C1 segment of cervical spinal cord (tissue), 14 donors: ENCODE measurements around the gene JMJD6.
"Not testable (repeated sequence)": the region's sequence is repeated elsewhere in the genome, so short reads cannot be mapped to it uniquely, and the experiment has no call there.

Experiments used
- DNase-seq, 14 donors: peaks; one replicate each; lab custom pipeline; 2025; lab: John Stamatoyannopoulos, UW

JMJD6 gene

GRCh38 chr17:76736349-76737081 lies 10.1 kb upstream of the JMJD6 start:
- DNase-seq, result peak in 13 of 14 donors; percentile 26 to 84 (median 57)

GRCh38 chr17:76735586-76736348 lies 9.4 kb upstream of the JMJD6 start:
- no peak for DNase-seq

- no peak for DNase-seq
These were observed 8.6 kb upstream of the JMJD6 start for GRCh38 chr17:76735006-76735405.

DNA sequence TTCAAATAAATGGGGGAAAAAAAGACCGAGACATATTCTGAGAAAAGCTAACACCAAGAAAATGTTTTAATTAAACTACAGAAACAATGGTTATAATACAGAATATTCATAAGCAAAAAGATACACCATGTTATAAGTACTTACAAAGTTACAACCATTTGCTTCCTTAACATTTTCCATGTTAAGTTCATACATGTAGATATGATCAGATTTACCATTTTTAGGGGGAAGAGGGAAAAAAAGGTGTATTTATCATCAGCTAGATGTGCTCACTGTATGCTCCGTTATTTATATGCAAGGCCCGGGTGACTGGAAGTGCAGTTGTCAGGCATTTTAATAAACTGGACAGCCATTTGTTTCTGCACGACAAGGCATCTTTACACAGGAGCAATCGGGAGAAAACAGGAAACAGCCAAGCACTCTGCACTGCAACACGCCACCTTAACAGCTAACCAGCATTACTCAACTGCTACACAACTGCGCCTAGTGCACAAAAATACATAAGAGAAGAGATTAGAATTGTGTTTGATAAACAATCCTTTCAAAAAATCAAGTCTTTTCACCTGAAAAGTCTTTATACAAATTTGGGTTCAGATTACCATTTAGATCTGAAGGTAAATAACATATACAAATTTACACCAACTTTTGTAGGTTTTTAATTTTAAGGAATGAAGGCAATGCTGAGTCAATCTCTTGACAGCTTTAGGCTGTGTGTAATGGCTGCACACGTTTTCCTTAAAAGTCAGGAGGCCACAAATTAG lies 7.9 kb upstream of the JMJD6 start:
- no peak for DNase-seq

DNA sequence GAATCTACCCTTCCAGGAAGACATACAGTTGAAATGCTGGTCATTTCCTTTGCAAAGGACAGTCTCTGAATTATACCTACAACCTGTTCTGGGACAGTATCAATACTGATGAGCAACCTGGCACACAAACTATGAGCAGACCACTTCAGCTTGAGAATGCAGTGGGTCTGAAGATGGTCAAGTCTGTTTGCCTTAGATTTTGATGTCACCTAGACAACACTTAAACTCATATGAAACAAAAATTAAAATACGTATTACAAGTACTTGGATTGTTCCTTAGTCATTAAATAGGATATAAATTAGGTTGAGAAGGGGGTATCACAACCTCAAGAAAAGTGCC lies 7.2 kb upstream of the JMJD6 start:
- DNase-seq, result no peak

DNA sequence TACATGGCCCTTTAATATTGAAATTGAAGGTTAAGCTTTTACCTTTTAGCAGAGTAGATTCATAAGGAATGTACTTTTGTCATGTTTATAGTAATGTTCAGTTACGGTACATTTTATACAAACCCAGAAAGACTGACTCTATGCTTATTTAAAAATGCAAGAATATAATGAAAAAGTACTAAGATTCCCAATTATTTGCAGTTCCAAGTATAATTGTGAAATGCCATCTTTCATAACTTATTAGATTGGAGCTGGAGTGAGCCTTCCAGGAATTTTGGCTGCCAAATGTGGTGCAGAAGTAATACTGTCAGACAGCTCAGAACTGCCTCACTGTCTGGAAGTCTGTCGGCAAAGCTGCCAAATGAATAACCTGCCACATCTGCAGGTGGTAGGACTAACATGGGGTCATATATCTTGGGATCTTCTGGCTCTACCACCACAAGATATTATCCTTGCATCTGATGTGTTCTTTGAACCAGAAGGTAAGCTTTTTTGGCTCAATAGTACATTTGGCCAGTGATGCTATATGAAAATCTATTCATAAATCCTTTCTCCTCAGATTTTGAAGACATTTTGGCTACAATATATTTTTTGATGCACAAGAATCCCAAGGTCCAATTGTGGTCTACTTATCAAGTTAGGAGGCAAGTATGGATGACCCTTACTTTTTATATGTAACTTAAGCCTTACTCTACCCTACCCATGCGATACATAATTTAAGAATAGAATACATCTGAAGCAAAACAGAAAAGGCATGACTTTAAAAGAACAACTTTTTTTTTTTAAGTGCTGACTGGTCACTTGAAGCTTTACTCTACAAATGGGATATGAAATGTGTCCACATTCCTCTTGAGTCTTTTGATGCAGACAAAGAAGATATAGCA lies 6.6 kb upstream of the JMJD6 start:
- DNase-seq, result no peak

GRCh38 chr17:76731800-76732733 lies 5.7 kb upstream of the JMJD6 start:
- not testable (repeated sequence) for DNase-seq

- DNase-seq, result peak in 2 of 14 donors; percentile 17
These were observed 1.5 kb upstream of the JMJD6 start for GRCh38 chr17:76727745-76728456.

- peak in 8 of 14 donors; percentile 22 to 85 (median 81) for DNase-seq
These were observed 641 bp upstream of the JMJD6 start, which contains the start of gene METTL23 for GRCh38 chr17:76726776-76727718. Gene METTL23, plus strand, starts transcription at chr17:76726839. Its CDS starts 2,872 bp downstream, at chr17:76729711.

DNA sequence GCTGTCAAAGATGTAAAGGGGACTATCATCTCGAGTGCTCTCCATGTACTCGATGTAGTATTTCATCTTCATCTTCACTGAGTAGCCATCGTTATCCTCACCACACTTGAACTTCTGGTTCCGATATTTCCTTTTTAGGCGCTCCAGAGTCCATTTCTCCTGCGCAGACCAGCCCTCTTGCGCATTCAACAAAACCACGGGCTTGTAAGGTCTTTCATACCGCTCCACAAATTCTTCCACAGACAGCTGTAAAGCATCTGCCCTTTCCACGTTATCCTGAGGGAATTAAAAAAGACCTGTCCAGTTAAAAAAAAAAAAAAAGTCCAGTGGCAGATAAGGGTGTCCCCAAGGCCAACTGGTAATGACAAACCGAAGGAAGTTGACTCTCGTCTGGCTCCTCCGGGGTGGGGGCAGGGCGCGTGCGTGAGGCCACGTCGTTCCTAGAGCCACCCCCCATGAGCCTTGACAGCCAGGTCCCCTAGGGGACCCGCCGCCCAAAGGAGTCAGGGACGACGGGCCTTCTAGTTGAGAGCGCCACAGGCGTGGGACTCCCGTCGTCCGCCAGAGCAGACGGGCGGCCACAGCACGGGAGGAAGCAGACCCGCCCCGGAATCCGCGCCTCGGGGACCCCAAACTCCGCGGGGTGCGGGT lies 701 bp downstream of the JMJD6 start:
- peak in 10 of 14 donors; percentile 49 to 82 (median 63) for DNase-seq

DNA sequence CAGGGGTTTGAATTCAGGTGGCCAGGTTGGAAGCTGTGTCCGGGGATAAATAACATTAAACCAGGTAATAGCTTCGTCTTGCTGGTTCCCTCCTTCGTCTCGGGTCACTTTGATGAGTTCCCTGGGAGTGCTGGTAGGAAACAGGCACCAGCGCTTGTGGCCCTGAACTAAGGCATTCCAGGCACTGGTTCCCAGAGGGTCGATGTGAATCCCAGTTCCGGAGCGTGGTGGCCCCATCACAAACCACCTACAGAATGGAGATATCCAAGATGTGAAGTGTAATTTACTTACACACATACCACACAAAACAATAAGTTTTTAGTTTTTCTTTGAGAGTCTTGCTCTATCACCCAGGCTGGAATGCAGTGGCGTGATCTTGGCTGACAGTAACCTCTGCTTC lies 2.6 kb downstream of the JMJD6 start:
- no peak for DNase-seq

GRCh38 chr17:76722977-76723376 lies 3.4 kb downstream of the JMJD6 start:
- DNase-seq, result not testable (repeated sequence)

DNA sequence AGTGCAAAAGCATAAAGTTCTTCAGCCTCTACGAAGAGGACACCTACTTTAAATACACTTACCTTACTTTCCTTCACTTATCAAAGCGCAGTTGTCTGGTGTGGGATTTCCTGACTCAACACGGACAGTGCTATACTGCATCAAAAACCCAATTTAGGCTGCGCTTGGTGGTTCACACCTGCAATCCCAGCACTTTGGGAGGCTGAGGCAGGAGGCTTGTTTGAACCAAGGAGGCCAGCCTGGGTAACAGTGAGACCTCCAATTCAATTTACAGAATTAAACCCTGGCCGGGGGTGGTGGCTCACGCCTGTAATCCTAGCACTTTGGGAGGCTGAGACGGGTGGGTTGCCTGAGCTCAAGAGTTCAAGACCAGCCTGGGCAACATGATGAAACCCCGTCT lies 4.1 kb downstream of the JMJD6 start:
- no peak for DNase-seq

DNA sequence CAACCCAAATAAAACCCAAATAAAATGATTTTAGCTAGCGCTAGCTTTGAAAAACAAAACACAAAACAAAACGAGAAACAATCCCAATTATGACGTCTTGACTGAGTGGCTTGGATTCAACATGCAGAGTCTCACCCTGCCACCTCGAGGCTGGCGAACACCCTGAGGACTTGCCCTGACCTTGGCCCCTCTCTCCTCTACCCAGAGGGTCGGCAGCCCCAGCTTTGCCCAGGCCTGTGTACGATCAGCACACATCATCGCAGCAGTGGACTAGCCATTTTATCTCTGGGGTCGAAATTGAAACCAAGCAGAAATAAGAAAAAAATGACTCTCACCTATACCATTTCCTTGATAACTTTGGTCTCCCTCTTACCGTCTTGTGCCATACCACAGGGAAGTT lies 4.9 kb downstream of the JMJD6 start:
- no peak for DNase-seq

DNA sequence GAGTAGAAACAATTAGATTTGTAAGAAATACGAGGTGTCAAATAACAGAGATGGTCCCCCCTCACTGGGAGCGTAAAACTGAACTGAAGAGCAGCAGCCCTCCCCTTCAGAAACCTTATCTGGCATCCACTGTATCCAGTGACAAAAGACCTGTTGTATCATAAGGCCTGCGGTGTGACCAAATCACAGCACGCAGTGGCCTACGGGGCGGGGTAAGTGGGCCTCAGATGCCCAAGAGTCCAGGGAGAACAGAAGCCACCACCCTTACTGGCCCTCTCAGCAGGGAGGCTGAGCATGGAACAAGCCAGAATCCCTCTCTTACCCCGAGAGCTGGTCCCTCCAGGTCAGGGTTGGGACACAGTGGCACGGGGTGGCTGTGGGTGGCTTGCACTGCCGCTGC lies 5.5 kb downstream of the JMJD6 start:
- DNase-seq, result no peak

DNA sequence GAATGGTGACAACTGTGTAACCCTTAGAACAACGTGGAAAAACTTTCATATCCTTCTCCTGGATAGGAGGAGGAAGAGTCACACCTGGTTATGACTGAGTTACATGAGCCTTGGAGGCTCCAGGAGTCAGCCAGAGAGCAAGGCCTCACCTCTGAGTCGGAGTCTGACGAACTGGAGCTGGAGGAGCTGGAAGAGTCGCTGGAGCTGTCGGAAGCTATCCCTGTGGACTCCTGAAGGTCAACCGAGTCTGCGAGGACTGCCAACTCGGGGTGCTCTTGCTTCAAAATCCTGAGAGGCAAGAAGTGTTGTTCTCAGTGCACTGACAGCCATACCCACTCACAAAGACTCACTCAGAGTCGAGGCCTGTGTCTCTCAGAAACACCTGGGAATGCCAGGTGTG lies 6.2 kb downstream of the JMJD6 start:
- no peak for DNase-seq

GRCh38 chr17:76718516-76718915 lies 7.9 kb downstream of the JMJD6 start:
- DNase-seq, result no peak

DNA sequence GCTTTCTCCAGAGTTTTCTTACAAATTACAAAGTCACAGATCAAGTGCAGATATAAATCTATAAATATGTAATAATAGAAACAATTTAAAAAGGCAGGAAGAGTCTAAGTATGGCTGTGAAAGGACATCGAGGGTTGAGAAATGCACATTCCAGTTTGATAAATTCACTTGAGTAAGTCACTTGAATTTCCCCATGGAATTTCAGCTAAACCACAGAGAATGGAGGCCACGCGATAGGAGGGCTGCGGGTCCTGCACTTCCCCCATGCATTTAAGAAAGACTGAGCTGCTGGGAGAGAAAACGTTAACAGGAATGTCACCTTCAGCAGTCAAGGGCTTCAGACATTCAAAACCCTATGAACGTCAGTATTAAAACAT lies 9.6 kb downstream of the JMJD6 start:
- no peak for DNase-seq
